HEK293T (cell line): Measurements from ENCODE around the gene NSF.
"Not testable (repeated sequence)": the region's sequence is repeated elsewhere in the genome, so short reads cannot be mapped to it uniquely, and the experiment has no call there.

Experiments
- BHLHE40 ChIP-seq: fragments of 450-650 bp; IDR thresholded peaks from 2 replicates; pipeline ENCODE4 v1.6.1; 2016; ENCODE audit warnings: mild to moderate bottlenecking, moderate library complexity, borderline replicate concordance
- CTBP1 ChIP-seq: fragments of 450-650 bp; IDR thresholded peaks from 2 replicates; pipeline ENCODE4 v1.6.1; 2016; ENCODE audit warnings: borderline replicate concordance
- ELF4 ChIP-seq: fragments of 450-650 bp; IDR thresholded peaks from 2 replicates; pipeline ENCODE4 v1.6.1; 2017; ENCODE audit warnings: antibody characterized with exemption
- FOXK2 ChIP-seq: fragments of 450-650 bp; IDR thresholded peaks from 2 replicates; pipeline ENCODE4 v1.6.1; 2016; ENCODE audit warnings: mild to moderate bottlenecking
- FOXM1 ChIP-seq: fragments of 450-650 bp; IDR thresholded peaks from 2 replicates; pipeline ENCODE4 v1.6.1; 2017; ENCODE audit warnings: mild to moderate bottlenecking, borderline replicate concordance
- HDGF ChIP-seq: fragments of 450-650 bp; IDR thresholded peaks from 2 replicates; pipeline ENCODE4 v1.6.1; 2017; ENCODE audit warnings: antibody characterized with exemption, borderline replicate concordance
- L3MBTL2 ChIP-seq: fragments of 450-650 bp; conservative IDR thresholded peaks from 2 replicates; pipeline ENCODE4 v1.6.1; 2016; ENCODE audit warnings: mild to moderate bottlenecking
- LEF1 ChIP-seq: fragments of 450-650 bp; IDR thresholded peaks from 2 replicates; pipeline ENCODE4 v1.6.1; 2017; ENCODE audit warnings: mild to moderate bottlenecking, borderline replicate concordance
- PKNOX1 ChIP-seq: fragments of 450-650 bp; IDR thresholded peaks from 2 replicates; pipeline ENCODE4 v1.6.1; 2016
- SP1 ChIP-seq: fragments of 450-650 bp; IDR thresholded peaks from 2 replicates; pipeline ENCODE4 v1.6.1; 2017
- TARDBP ChIP-seq: fragments of 450-650 bp; IDR thresholded peaks from 2 replicates; pipeline ENCODE4 v1.6.1; 2016
- ZNF384 ChIP-seq: fragments of 450-650 bp; IDR thresholded peaks from 2 replicates; pipeline ENCODE4 v1.6.1; 2016

GRCh38 chr17:46628753-46629436, 38.4 kb downstream of the NSF start:
- not testable (repeated sequence) for TF ChIP-seq HDGF, L3MBTL2, CTBP1, ZNF384, SP1, ELF4, FOXM1, BHLHE40, LEF1, FOXK2, TARDBP, PKNOX1
